Kidney (tissue), 14 donors: ENCODE measurements around the gene TEX14. TPM values are rescaled to one million over a fixed set of nuclear protein-coding genes. Genes with fewer than 3 reads are reported as not detected.
"Not testable (repeated sequence)": the region's sequence is repeated elsewhere in the genome, so short reads cannot be mapped to it uniquely, and the experiment has no call there.

Experiments used
- DNase-seq, 5 donors: peaks; one replicate each; pipeline ENCODE4 v3.0.0-alpha.2; 2013 to 2020
- FAIRE-seq: peaks from 2 replicates; lab custom pipeline; 2012; peaks lifted over from hg19 to GRCh38; lab: Jason Lieb, UNC
- H3K27ac ChIP-seq, 2 donors: one replicate each; pipeline ENCODE4 v1.7.0; 2013; ENCODE audit warnings: low read depth in 2 of 2, low read length in 2 of 2, inconsistent platforms in 1 of 2
- H3K27me3 ChIP-seq: one replicate; pipeline ENCODE4 v1.7.1; 2013; ENCODE audit warnings: low read length, inconsistent platforms; ENCODE audit not compliant: control insufficient read depth, insufficient read depth
- H3K36me3 ChIP-seq, 3 donors: one replicate each; pipeline versions ENCODE4 v1.7.0 to v1.7.1; 2013; ENCODE audit warnings: low read length in 3 of 3, control low read depth in 1 of 3, inconsistent platforms in 1 of 3; ENCODE audit not compliant: insufficient read depth in 3 of 3, control insufficient read depth in 2 of 3
- H3K4me1 ChIP-seq, 3 donors: one replicate each; pipeline versions ENCODE4 v1.7.0 to v1.7.1; 2013; ENCODE audit warnings: low read length in 3 of 3, inconsistent platforms in 1 of 3, low read depth in 1 of 3; ENCODE audit not compliant: control insufficient read depth in 2 of 3, insufficient read depth in 2 of 3
- H3K4me3 ChIP-seq, 3 donors: one replicate each; pipeline versions ENCODE4 v1.7.0 to v1.8.1; 2013; ENCODE audit warnings: low read length in 3 of 3, control low read depth in 1 of 3, inconsistent platforms in 1 of 3
- H3K9ac ChIP-seq, 3 donors: one replicate each; pipeline versions ENCODE4 v1.7.0 to v1.7.1; 2013; ENCODE audit warnings: low read length in 3 of 3, control low read depth in 1 of 3, inconsistent platforms in 1 of 3
- H3K9me3 ChIP-seq, 3 donors: one replicate each; pipeline versions ENCODE4 v1.7.0 to v1.7.1; 2013; ENCODE audit warnings: low read length in 3 of 3, control low read depth in 1 of 3, inconsistent platforms in 1 of 3; ENCODE audit not compliant: control insufficient read depth in 2 of 3, insufficient read depth in 1 of 3
- CTCF ChIP-seq: IDR thresholded peaks from 3 replicates; pipeline ENCODE4 v1.5.1; 2012; ENCODE audit warnings: mild to moderate bottlenecking, moderate library complexity, borderline replicate concordance; ENCODE audit not compliant: insufficient read depth; ENCODE audit errors: extremely low read depth
- intact Hi-C: fragments of 100-400 bp; cut with DNase I; formaldehyde crosslinking; loops from one replicate; pipeline ENCODE4 v1.11.1; 2022
- polyA plus RNA-seq: library from polyadenylated mRNA; stranded (reverse); fragments of 350-450 nt; fragmentation: Illumina TruSeq; extraction: RNeasy Lipid Tissue Mini Kit (QIAGEN cat#74804); gene quantifications from one replicate; pipeline ENCODE4 v1.2.3, GENCODE V29; 2014; ENCODE audit warnings: low read depth, low replicate concordance; ENCODE audit not compliant: insufficient read depth
- total RNA-seq: library from RNA; stranded (reverse); fragmentation: NEBNext Ultra II Directional; extraction: Animal tissue kit (Norgen Biotek cat#: 25700); gene quantifications from one replicate; pipeline ENCODE4 v1.2.1, GENCODE V29; 2021
- donor health status: control.
- donor health status: control.
- donor health status: control.
- donor health status: control.
- donor health status: control.
- donor health status: DM: yes; HTN: yes; CAD: no.
- donor health status: Normal renal cell carcinoma (clear cell type).

The TEX14 gene
- total and polyA plus RNA-seq, 2 donors from 2014 or later = 0.09 to 0.22 TPM

GRCh38 chr17:58693751-58694150 is 1.9 kb upstream of the TEX14 start:
- no peak for DNase-seq
- Histone ChIP-seq H3K27ac (no peak overlapping the region), H3K36me3 (no peaks in the 10 kb centered on the region), H3K27me3 (no peaks in the 10 kb centered on the region), H3K9me3 (no peaks in the 10 kb centered on the region), H3K4me1 (peaks cover 0 to 4% (median 4%) of the 10 kb centered on the region in 3 donors), H3K9ac (no peak overlapping the region), H3K4me3 (no peak overlapping the region)
- FAIRE-seq = no peak
- intact Hi-C loops = no loop called here
- no peak for TF ChIP-seq CTCF

DNA sequence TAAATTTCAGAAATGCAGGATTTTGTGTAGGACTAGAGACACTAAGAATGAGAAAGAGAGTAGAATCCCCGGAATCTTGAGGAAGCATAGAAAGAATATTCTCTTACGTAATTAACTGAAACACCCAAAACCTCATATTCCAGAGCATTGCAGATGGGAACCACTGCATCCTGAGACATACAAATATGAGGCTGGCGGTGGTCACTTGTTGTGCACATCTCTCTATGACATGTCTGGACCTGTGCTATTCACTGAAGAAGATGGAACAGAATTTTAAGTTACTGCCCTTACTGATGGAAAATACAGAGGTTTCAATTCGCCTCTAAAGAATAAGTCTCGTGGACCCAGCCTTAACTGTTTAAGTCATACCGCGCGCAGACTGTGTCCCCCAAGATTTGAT is 1.4 kb upstream of the TEX14 start:
- DNase-seq (no peak), FAIRE-seq (no peak)
- H3K36me3 ChIP-seq = no peaks in the 10 kb centered on the region
- TF ChIP-seq CTCF = no peak
- peak overlapping the region; percentile 79 to 94 (median 82) for H3K4me3 ChIP-seq
- intact Hi-C loops = no loop called here
- peak overlapping the region in 2 of 3 donors; percentile 76 to 86 for H3K9ac ChIP-seq
- no peak overlapping the region for H3K27ac ChIP-seq
- H3K9me3 ChIP-seq = no peaks in the 10 kb centered on the region
- H3K4me1 ChIP-seq = peaks cover 0 to 4% (median 4%) of the 10 kb centered on the region in 3 donors
- no peaks in the 10 kb centered on the region for H3K27me3 ChIP-seq

DNA sequence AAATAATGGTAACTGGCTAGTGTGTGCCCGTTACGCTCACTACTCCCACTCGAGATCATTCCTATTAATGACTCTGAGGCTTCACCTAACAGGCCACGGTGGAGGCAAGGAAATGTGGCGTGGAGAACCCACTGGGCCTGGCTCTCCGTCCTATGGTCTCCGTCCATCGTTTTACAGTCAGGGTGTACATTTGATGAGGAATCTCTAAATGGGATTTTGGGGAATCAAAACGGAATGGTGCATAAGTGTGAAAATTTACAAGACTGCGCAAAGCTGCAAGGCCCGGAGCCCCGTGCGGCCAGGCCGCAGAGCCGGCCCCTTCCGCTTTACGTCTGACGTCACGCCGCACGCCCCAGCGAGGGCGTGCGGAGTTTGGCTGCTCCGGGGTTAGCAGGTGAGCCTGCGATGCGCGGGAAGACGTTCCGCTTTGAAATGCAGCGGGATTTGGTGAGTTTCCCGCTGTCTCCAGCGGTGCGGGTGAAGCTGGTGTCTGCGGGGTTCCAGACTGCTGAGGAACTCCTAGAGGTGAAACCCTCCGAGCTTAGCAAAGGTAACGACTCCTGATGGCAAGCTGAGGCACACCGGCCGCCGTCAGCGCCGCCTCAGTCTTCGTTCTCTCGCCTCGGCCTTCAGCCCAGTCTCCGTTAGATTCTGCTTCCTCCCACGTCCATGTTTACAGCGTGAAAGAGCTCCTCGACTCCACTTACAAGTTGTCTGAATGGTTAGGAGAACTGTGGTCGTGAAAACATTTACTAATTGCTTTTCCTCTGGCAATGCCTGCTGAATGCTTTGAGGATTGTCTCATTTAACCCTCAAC is 602 bp upstream of the TEX14 start, which contains the start of gene RAD51C:
Gene RAD51C, plus strand, starts transcription at position 364 of the 817 bp plus-strand sequence. Its CDS starts 42 bp downstream, at position 406.
- DNase-seq (peak; percentile 88 to 95 (median 93)), FAIRE-seq (no peak)
- H3K9me3 ChIP-seq = no peaks in the 10 kb centered on the region
- peaks cover 0 to 4% (median 4%) of the 10 kb centered on the region in 3 donors for H3K4me1 ChIP-seq
- peak within 1 kb of the TSS; percentile 76 to 86 (median 82) for H3K9ac ChIP-seq
- H3K36me3 ChIP-seq = no peaks in the 10 kb centered on the region
- intact Hi-C loops = no loop called here
- peak within 1 kb of the TSS; percentile 52 to 82 for H3K27ac ChIP-seq
- H3K27me3 ChIP-seq = no peaks in the 10 kb centered on the region
- H3K4me3 ChIP-seq = peak within 1 kb of the TSS; percentile 79 to 94 (median 82)
- no peak for TF ChIP-seq CTCF

- H3K4me1 ChIP-seq, FAIRE-seq, H3K4me3 ChIP-seq: not testable (repeated sequence)
These were observed 1.8 kb downstream of the TEX14 start for GRCh38 chr17:58690033-58690432.

More at GRCh38 chr17:58690033-58690432, 1.8 kb downstream of the TEX14 start:
- H3K27me3 ChIP-seq, H3K9me3 ChIP-seq, H3K27ac ChIP-seq, DNase-seq, H3K36me3 ChIP-seq, intact Hi-C loops, H3K9ac ChIP-seq: not testable (repeated sequence)
